ENCODE data around the gene BTBD9. TPM values are rescaled to one million over a fixed set of nuclear protein-coding genes. Genes with fewer than 3 reads are reported as not detected.

Gene BTBD9
- total and polyA plus RNA-seq, 2 donors (not counting 3 experiments of a cell fraction or from before 2014, with no cell fraction given), result 4.9 to 15.0 TPM

GRCh38 chr6:38646166-38646878 lies 6.6 kb upstream of the BTBD9 start:
- Histone ChIP-seq H4K20me1 (replicated peaks; ENCODE audit: control insufficient read depth, extremely low read depth, insufficient read depth, low read length) (no peaks in the 10 kb centered on the region), H3K27ac (ENCODE audit: insufficient read depth, low read depth, low read length) (no peak overlapping the region), H3K27me3 (ENCODE audit: control insufficient read depth in 2 of 2, insufficient read depth in 2 of 2, low read length in 2 of 2) (no peaks in the 10 kb centered on the region), H3K79me2 (ENCODE audit: control insufficient read depth, insufficient read depth, low read length) (no peaks in the 10 kb centered on the region), H3K4me1 (ENCODE audit: control insufficient read depth, extremely low read depth, insufficient read depth, low read length) (no peaks in the 10 kb centered on the region), H2AFZ (ENCODE audit: low read depth, low read length) (no peak overlapping the region), H3K4me2 (ENCODE audit: insufficient read depth, low read length) (no peak overlapping the region), H3K9me3 (replicated peaks; ENCODE audit: control insufficient read depth, insufficient read depth, low read length) (no peaks in the 10 kb centered on the region), H3K9ac (replicated peaks; ENCODE audit: extremely low read depth, insufficient read depth, low read length) (no peak overlapping the region), H3K4me3 (replicated peaks in 1 of 3; ENCODE audit: insufficient read depth in 1 of 3, low read depth in 1 of 3, low read length in 3 of 3) (no peak overlapping the region), H3K36me3 (ENCODE audit: control insufficient read depth in 2 of 2, extremely low read depth in 1 of 2, insufficient read depth in 2 of 2, low read length in 2 of 2) (no peaks in the 10 kb centered on the region), H3K9me1 (replicated peaks; ENCODE audit: control insufficient read depth, extremely low read depth, insufficient read depth, low read length) (peaks cover 2% of the 10 kb centered on the region)
- FAIRE-seq, result no peak
- TF ChIP-seq POLR2AphosphoS5 (IDR thresholded peaks at IDR 0.05; ENCODE audit: insufficient read depth, low read depth, low read length) (no peak), FOS (IDR thresholded peaks at IDR 0.05; ENCODE audit: borderline replicate concordance, insufficient read depth, low read length) (no peak)
- intact Hi-C loops (cut with micrococcal nuclease) (no loop called here), dilution Hi-C loops (cut with MboI; ENCODE audit: extremely low pct_ligation_motif_present, low sequenced_read_pairs) (no loop called here)
- no TSS peak for BruUV-seq (replicated peaks)
- POLR2A ChIA-PET, result no interaction called here
- no peak for DNase-seq (ENCODE audit: low read depth, low spot score)
- CTCF ChIA-PET, result interaction anchor here (1.0 kb wide), 1 partner anchor 12 kb away, joined by 3 read pairs; no protein-coding TSS in a partner anchor

- H3K4me2 ChIP-seq (ENCODE audit: insufficient read depth, low read length), result no peak overlapping the region
- no peak overlapping the region for H2AFZ ChIP-seq (ENCODE audit: low read depth, low read length)
- no peaks in the 10 kb centered on the region for H3K27me3 ChIP-seq (ENCODE audit: control insufficient read depth in 2 of 2, insufficient read depth in 2 of 2, low read length in 2 of 2)
- no peak overlapping the region for H3K9ac ChIP-seq (replicated peaks; ENCODE audit: extremely low read depth, insufficient read depth, low read length)
- BruUV-seq (replicated peaks), result no TSS peak
- dilution Hi-C loops (cut with MboI; ENCODE audit: extremely low pct_ligation_motif_present, low sequenced_read_pairs), result no loop called here
- H4K20me1 ChIP-seq (replicated peaks; ENCODE audit: control insufficient read depth, extremely low read depth, insufficient read depth, low read length), result no peaks in the 10 kb centered on the region
- no peak overlapping the region for H3K27ac ChIP-seq (ENCODE audit: insufficient read depth, low read depth, low read length)
- peaks cover 2% of the 10 kb centered on the region for H3K9me1 ChIP-seq (replicated peaks; ENCODE audit: control insufficient read depth, extremely low read depth, insufficient read depth, low read length)
- H3K79me2 ChIP-seq (ENCODE audit: control insufficient read depth, insufficient read depth, low read length), result no peaks in the 10 kb centered on the region
- ChIA-PET CTCF (no interaction called here), POLR2A (no interaction called here)
- H3K4me1 ChIP-seq (ENCODE audit: control insufficient read depth, extremely low read depth, insufficient read depth, low read length), result peaks cover 7% of the 10 kb centered on the region
- no peak for DNase-seq (ENCODE audit: low read depth, low spot score)
- no peak overlapping the region for H3K4me3 ChIP-seq (replicated peaks in 1 of 3; ENCODE audit: insufficient read depth in 1 of 3, low read depth in 1 of 3, low read length in 3 of 3)
- no peaks in the 10 kb centered on the region for H3K36me3 ChIP-seq (ENCODE audit: control insufficient read depth in 2 of 2, extremely low read depth in 1 of 2, insufficient read depth in 2 of 2, low read length in 2 of 2)
- TF ChIP-seq POLR2AphosphoS5 (IDR thresholded peaks at IDR 0.05; ENCODE audit: insufficient read depth, low read depth, low read length) (no peak), GATA2 (IDR thresholded peaks at IDR 0.05; ENCODE audit: insufficient read depth, insufficient read length, low read depth, low read length) (no peak), POLR2A (IDR thresholded peaks at IDR 0.05; ENCODE audit: low read depth, low read length) (no peak), EZH2 (IDR thresholded peaks at IDR 0.05; ENCODE audit: borderline replicate concordance, low read depth, low read length, severe bottlenecking) (no peak), FOS (IDR thresholded peaks at IDR 0.05; ENCODE audit: borderline replicate concordance, insufficient read depth, low read length) (no peak), JUN (IDR thresholded peaks at IDR 0.05; ENCODE audit: borderline replicate concordance, insufficient read depth, insufficient read length, low read depth) (no peak), MAX (IDR thresholded peaks at IDR 0.05; ENCODE audit: insufficient read depth, insufficient read length) (no peak), MYC (IDR thresholded peaks at IDR 0.05; ENCODE audit: low read depth, low read length) (no peak), CTCF (IDR thresholded peaks at IDR 0.05; ENCODE audit: extremely low read depth in 1 of 2, insufficient read depth in 1 of 2, low read depth in 1 of 2, low read length in 2 of 2) (no peak)
- FAIRE-seq, result no peak
- intact Hi-C loops (cut with micrococcal nuclease), result no loop called here
- H3K9me3 ChIP-seq (replicated peaks; ENCODE audit: control insufficient read depth, insufficient read depth, low read length), result no peaks in the 10 kb centered on the region
These were observed 5.2 kb upstream of the BTBD9 start for GRCh38 chr6:38644951-38645350.

Data from endothelial cell of umbilical vein (primary cell).